NCI-H2196 treated with DMSO at 0.1 percent for 48 hours (cell line): ENCODE results near the gene TTBK1.

Experiments used
- DNase-seq: peaks from one replicate; lab custom pipeline; 2025; ENCODE audit not compliant: unreplicated experiment; lab: John Stamatoyannopoulos, UW

TTBK1 gene

GRCh38 chr6:43242908-43243663 lies at the start of gene TTBK1:
Gene TTBK1, plus strand, starts transcription at chr6:43243481. Its CDS starts 3,180 bp downstream, at chr6:43246661.
- DNase-seq: no peak

- no peak for DNase-seq
Measured at GRCh38 chr6:43193929-43194328, 49.4 kb upstream of the TTBK1 start.

- DNase-seq: no peak
Measured at GRCh38 chr6:43196337-43196736, 46.9 kb upstream of the TTBK1 start.

GRCh38 chr6:43199912-43200311 lies 43.4 kb upstream of the TTBK1 start:
- DNase-seq: no peak

- DNase-seq: no peak
Measured at GRCh38 chr6:43200541-43200940, 42.7 kb upstream of the TTBK1 start.

GRCh38 chr6:43202451-43202850 lies 40.8 kb upstream of the TTBK1 start:
- no peak for DNase-seq

GRCh38 chr6:43203029-43203717 lies 40.1 kb upstream of the TTBK1 start:
- no peak for DNase-seq

- no peak for DNase-seq
Measured at GRCh38 chr6:43203718-43204095, 39.6 kb upstream of the TTBK1 start.

- no peak for DNase-seq
Measured at GRCh38 chr6:43204271-43205105, 38.8 kb upstream of the TTBK1 start.

GRCh38 chr6:43205849-43206248 lies 37.4 kb upstream of the TTBK1 start:
- no peak for DNase-seq

- no peak for DNase-seq
Measured at GRCh38 chr6:43207286-43207685, 36.0 kb upstream of the TTBK1 start.

GRCh38 chr6:43211955-43212354 lies 31.3 kb upstream of the TTBK1 start:
- DNase-seq: no peak

GRCh38 chr6:43213431-43213830 lies 29.9 kb upstream of the TTBK1 start:
- no peak for DNase-seq

- no peak for DNase-seq
Measured at GRCh38 chr6:43215066-43215465, 28.2 kb upstream of the TTBK1 start.

- DNase-seq: no peak
Measured at GRCh38 chr6:43216200-43216599, 27.1 kb upstream of the TTBK1 start.

GRCh38 chr6:43217351-43217750 lies 25.9 kb upstream of the TTBK1 start:
- DNase-seq: no peak

- DNase-seq: no peak
Measured at GRCh38 chr6:43219119-43219518, 24.2 kb upstream of the TTBK1 start.

- no peak for DNase-seq
Measured at GRCh38 chr6:43219814-43220213, 23.5 kb upstream of the TTBK1 start.

GRCh38 chr6:43220439-43220951 lies 22.8 kb upstream of the TTBK1 start:
- no peak for DNase-seq

GRCh38 chr6:43221046-43221972 lies 22.0 kb upstream of the TTBK1 start:
- no peak for DNase-seq
